ENCODE data around the gene TYW1B.
"Not testable (repeated sequence)": the region's sequence is repeated elsewhere in the genome, so short reads cannot be mapped to it uniquely, and the experiment has no call there.

- not testable (repeated sequence) for TF ChIP-seq CTCF, POLR2A (IDR thresholded peaks at IDR 0.05)
These were observed 55.4 kb downstream of the TYW1B start for GRCh38 chr7:72772627-72773026.

Data from esophagus squamous epithelium (tissue), 4 donors.